ENCODE measurements around the gene HERPUD2. TPM values are rescaled to one million over a fixed set of nuclear protein-coding genes. Genes with fewer than 3 reads are reported as not detected.
"Not testable (repeated sequence)": the region's sequence is repeated elsewhere in the genome, so short reads cannot be mapped to it uniquely, and the experiment has no call there.

Gene HERPUD2
- total RNA-seq, 1 donor from 2014 or later: 36.1 TPM

DNA sequence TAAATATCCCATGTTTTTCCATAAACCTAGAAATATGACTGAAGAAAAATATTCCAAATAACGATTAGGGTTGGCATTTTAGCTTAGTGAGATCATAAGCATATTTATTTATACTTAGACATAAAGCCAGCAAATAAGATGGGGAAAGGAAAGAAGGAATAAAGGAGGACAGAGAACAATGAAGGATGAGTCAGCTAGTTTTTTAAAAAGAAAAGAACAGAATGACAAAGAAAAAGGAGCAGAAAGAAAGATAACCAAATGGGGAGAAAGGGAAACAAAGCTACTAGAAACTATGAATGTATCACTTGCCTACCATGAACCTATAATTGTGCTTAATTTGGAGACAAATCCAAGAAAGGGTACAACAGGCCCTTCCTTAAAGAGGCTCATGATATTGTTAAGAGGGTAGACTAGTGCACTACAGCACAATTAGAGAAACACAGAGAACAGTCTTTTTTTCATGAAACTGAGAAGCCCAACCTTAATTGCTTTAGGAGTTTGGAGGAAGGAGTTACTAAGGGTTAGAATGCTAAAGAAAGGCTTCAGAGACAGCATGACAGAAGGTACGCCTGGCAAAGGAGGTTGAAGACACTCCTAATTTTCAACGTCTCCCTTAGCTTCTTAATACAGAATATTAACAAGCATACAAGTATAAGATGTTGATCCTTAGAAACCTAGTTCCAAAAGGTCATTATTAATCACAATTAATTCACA is 23.9 kb downstream of the HERPUD2 start:
- FAIRE-seq (no peak), DNase-seq (ENCODE audit: low read depth) (no peak)
- Histone ChIP-seq H3K4me3 (ENCODE audit: low read depth, low read length) (no peak overlapping the region), H3K27me3 (ENCODE audit: control insufficient read depth, insufficient read depth, low read length) (no peaks in the 10 kb centered on the region), H3K36me3 (ENCODE audit: control insufficient read depth, insufficient read depth, low read length) (peaks cover 5% of the 10 kb centered on the region)
- TF ChIP-seq, protein P1, sequence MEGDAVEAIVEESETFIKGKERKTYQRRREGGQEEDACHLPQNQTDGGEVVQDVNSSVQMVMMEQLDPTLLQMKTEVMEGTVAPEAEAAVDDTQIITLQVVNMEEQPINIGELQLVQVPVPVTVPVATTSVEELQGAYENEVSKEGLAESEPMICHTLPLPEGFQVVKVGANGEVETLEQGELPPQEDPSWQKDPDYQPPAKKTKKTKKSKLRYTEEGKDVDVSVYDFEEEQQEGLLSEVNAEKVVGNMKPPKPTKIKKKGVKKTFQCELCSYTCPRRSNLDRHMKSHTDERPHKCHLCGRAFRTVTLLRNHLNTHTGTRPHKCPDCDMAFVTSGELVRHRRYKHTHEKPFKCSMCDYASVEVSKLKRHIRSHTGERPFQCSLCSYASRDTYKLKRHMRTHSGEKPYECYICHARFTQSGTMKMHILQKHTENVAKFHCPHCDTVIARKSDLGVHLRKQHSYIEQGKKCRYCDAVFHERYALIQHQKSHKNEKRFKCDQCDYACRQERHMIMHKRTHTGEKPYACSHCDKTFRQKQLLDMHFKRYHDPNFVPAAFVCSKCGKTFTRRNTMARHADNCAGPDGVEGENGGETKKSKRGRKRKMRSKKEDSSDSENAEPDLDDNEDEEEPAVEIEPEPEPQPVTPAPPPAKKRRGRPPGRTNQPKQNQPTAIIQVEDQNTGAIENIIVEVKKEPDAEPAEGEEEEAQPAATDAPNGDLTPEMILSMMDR (IDR thresholded peaks at IDR 0.05; ENCODE audit: insufficient read depth, low read length, severe bottlenecking): no peak

- not testable (repeated sequence) for DNase-seq (ENCODE audit: low read depth); H3K36me3 ChIP-seq (ENCODE audit: control insufficient read depth, insufficient read depth, low read length); H3K27me3 ChIP-seq (ENCODE audit: control insufficient read depth, insufficient read depth, low read length); FAIRE-seq; H3K4me3 ChIP-seq (ENCODE audit: low read depth, low read length)
Observed at GRCh38 chr7:35660411-35660810, 34.5 kb downstream of the HERPUD2 start.

GRCh38 chr7:35658606-35659201 is 36.2 kb downstream of the HERPUD2 start:
- TF ChIP-seq, protein P1 (IDR thresholded peaks at IDR 0.05; ENCODE audit: insufficient read depth, low read length, severe bottlenecking): no peak
- FAIRE-seq (no peak), DNase-seq (ENCODE audit: low read depth) (no peak)
- no peaks in the 10 kb centered on the region for H3K36me3 ChIP-seq (ENCODE audit: control insufficient read depth, insufficient read depth, low read length)
- H3K27me3 ChIP-seq (ENCODE audit: control insufficient read depth, insufficient read depth, low read length): no peaks in the 10 kb centered on the region
- H3K4me3 ChIP-seq (ENCODE audit: low read depth, low read length): no peak overlapping the region

DNA sequence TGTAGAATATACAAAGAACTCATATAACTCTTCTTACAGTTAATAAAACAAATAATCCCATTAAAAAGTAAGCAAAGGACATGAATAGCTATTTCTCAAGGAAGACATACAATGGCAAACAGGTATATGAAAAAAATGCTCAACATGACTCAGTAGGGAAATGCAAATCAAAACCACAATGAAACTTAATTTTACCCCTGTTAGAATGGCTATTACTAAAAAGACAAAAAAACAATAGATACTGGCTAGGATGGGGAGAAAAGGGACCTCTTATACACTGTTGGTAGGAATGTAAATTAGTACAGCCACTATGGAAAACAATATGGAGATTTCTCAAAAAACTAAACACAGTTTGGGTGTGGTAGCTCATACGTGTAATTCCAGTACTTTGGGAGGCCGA is 37.8 kb downstream of the HERPUD2 start:
- H3K36me3 ChIP-seq (ENCODE audit: control insufficient read depth, insufficient read depth, low read length): no peaks in the 10 kb centered on the region
- no peak for FAIRE-seq
- DNase-seq (ENCODE audit: low read depth): peak; percentile 23

DNA sequence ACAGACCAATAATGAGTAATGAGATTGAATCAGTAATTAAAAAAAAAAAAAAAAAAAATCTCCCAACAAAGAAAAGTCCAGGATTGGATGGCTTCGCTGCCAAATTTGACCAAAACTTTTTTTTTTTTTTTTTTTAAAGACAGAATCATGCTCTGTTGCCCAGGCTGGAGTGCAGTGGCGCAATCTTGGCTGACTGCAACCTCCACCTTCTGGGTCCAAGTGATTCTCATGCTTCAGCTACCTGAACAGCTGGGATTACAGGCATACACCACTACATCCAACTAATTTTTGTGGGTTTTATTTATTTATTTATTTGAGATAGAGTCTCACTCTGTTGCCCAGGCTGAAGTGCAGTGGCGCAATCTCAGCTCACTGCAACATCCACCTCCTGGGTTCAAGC is 40.4 kb downstream of the HERPUD2 start:
- H3K36me3 ChIP-seq (ENCODE audit: control insufficient read depth, insufficient read depth, low read length); H3K4me3 ChIP-seq (ENCODE audit: low read depth, low read length); DNase-seq (ENCODE audit: low read depth); FAIRE-seq; H3K27me3 ChIP-seq (ENCODE audit: control insufficient read depth, insufficient read depth, low read length): not testable (repeated sequence)

More for the DNA sequence above, 37.8 kb downstream of the HERPUD2 start:
- no peak overlapping the region for H3K4me3 ChIP-seq (ENCODE audit: low read depth, low read length)
- H3K27me3 ChIP-seq (ENCODE audit: control insufficient read depth, insufficient read depth, low read length): no peaks in the 10 kb centered on the region
- TF ChIP-seq, protein P1 (IDR thresholded peaks at IDR 0.05; ENCODE audit: insufficient read depth, low read length, severe bottlenecking): no peak

- peaks cover 2% of the 10 kb centered on the region for H3K36me3 ChIP-seq (ENCODE audit: control insufficient read depth, insufficient read depth, low read length)
Observed at GRCh38 chr7:35652124-35652523, 42.8 kb downstream of the HERPUD2 start.

More at GRCh38 chr7:35652124-35652523, 42.8 kb downstream of the HERPUD2 start:
- Histone ChIP-seq H3K27me3 (ENCODE audit: control insufficient read depth, insufficient read depth, low read length) (no peaks in the 10 kb centered on the region), H3K4me3 (ENCODE audit: low read depth, low read length) (no peak overlapping the region)
- DNase-seq (ENCODE audit: low read depth) (no peak), FAIRE-seq (no peak)
- TF ChIP-seq, protein P1 (IDR thresholded peaks at IDR 0.05; ENCODE audit: insufficient read depth, low read length, severe bottlenecking): no peak

Data from bronchial epithelial cell (primary cell).